Astrocyte of the hippocampus (primary cell): ENCODE data around the gene YIPF4.
A peak's percentile ranks its signal among the peaks of the same experiment; 100 is the strongest.
"Not testable (repeated sequence)": the region's sequence is repeated elsewhere in the genome, so short reads cannot be mapped to it uniquely, and the experiment has no call there.

Experiments
- DNase-seq: peaks from one replicate; pipeline ENCODE4 v3.0.0; 2011; ENCODE audit warnings: low read depth, low spot score

Gene YIPF4

DNA sequence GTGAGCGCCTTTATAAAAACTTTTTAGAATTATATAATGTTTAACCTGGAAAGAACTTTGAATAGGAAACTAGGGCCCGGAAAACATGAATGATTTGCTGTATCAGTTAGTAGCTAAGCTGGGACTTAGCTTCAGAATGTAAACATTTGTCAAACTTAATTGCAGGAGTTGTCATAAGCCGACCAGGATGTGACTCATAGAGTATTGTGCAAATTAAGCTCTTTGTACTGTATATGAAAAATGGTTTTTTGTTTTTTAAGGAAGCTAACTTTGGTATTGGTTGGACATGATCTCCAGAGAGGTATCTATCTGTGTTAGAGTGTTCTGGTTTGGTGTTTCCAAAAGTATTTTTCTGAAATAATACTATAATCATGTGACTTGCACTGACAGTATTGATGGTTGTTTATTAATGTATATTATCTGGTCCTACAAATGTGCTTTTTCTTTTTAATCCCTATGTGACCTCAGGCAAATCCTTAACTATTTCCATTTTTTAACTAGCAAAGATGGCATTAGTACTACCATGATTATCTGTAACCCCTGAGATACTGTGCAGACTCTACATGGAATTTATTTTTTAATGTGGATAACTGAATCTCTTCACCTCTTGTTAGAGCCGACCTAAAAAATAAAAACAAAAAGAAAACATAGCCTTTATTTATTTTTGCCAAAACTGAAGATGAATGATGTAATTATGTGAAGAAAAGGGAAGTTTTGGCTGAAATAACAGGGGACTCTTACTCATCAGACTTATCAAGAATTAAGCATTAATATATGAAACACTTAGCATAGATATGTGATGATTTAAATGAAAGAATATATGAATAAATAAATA lies 11.7 kb downstream of the YIPF4 start:
- peak; percentile 2 for DNase-seq

DNA sequence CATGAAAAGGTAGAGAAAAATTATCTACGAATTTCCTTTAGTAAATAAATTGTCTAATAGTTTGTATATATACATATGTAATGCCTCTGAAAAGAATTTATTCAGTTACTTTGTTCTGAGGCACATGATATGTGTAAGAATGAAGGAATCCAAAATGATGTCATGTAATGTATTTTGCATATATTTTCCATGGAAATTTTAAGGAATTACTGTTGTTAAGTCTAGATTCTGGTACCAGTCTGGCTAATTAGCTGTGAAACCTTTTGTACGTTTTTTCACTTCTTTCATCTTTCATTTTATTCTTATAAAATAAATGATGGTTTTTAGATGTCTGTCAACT lies 12.3 kb downstream of the YIPF4 start:
- DNase-seq = no peak

DNA sequence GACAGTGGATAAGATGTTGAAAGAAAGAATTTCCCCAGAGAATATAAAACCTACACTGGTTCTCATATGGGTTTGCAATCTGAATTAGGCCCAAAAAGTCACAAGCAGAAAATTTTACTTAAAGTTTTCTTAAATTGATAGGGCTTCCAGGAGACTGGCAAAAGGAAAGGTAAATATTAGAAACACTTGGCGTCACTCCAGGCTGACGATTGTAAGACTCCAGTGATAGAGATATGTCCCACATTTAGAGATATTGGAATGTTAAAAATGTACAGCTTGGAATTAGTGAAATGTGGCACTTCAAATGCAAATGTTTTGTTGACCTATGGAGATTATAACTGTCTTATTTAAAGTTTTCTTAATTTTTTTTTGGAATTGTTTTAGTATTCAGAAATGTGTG lies 14.0 kb downstream of the YIPF4 start:
- peak; percentile 23 for DNase-seq

DNA sequence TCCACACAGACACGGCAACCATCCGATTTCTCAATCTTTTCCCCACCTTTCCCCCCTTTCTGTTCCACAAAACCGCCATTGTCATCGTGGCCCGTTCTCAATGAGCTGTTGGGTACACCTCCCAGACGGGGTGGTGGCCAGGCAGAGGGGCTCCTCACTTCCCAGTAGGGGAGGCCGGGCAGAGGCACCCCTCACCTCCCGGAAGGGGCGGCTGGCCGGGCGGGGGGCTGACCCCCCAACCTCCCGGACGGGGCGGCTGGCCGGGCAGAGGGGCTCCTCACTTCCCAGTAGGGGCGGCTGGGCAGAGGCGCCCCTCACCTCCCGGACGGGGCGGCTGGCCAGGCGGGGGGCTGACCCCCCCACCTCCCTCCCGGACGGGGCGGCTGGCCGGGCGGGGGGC lies 15.8 kb downstream of the YIPF4 start:
- not testable (repeated sequence) for DNase-seq

DNA sequence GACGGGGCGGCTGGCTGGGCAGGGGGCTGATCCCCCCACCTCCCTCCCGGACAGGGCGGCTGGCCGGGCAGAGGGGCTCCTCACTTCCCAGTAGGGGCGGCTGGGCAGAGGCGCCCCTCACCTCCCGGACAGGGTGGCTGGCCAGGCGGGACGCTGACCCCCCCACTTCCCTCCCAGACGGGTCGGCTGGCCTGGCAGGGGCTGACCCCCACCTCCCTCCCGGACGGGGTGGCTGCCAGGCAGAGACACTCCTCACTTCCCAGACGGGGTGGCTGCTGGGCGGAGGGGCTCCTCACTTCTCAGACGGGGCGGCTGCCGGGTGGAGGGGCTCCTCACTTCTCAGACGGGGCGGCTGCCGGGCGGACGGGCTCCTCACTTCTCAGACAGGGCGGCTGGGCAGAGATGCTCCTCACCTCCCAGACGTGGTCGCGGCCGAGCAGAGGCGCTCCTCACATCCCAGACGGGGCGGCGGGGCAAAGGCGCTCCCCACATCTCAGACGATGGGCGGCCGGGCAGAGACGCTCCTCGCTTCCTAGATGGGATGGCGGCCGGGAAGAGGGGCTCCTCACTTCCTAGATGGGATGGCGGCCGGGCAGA lies 16.4 kb downstream of the YIPF4 start:
- DNase-seq = not testable (repeated sequence)

DNA sequence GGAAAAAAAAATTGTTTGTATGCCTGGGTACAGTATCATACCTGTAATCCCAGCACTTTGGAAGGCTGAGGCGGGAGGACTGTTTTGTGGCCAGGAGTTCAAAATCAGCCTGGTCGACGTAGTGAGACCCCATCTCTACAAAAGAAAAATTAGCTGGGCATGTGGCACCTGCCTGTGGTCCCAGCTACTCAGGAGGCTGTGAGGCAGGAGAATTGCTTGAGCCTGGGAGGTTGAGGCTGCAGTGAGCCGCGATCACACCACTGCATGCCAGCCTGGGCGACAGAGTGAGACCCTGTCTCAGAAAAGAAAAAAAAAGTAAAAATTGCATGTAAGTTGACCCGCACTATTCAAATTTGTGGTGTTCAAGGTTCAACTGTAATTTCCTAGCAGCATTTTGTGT lies 32.9 kb downstream of the YIPF4 start:
- no peak for DNase-seq

DNA sequence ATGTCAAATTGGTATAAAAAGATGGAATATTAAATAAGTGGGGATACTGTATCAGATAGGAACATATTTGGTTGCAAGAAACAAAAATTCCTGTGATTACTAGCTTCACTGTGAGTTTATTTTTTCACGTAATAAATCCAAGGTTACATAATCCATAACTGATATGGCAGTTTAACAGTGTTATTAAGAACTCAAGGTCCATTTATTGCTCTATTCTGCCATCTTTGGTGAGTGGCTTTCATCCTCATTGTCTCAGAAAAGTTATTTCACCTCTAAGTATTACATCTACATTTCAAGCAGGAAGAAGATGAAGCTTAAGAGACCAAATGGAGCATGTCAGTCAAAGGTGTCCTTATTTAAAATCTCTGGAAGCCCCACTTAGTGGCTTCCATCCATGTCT lies 37.2 kb downstream of the YIPF4 start:
- no peak for DNase-seq

DNA sequence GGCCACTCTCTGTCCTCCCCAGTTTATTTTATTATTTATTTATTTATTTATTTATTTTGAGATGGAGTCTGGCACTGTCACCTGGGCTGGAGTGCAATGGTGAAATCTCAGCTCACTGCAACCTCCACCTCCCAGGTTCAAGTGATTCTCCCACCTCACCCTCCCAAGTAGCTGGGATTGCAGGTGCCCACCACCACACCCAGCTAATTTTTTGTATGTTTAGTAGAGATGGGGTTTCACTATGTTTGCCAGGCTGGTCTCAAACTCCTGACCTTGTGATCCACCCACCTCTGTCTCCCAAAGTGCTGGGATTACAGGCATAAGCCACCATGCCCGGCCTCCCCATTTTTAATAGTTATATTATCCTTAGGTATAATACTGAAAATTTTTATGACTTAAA lies 51.0 kb downstream of the YIPF4 start:
- not testable (repeated sequence) for DNase-seq

DNA sequence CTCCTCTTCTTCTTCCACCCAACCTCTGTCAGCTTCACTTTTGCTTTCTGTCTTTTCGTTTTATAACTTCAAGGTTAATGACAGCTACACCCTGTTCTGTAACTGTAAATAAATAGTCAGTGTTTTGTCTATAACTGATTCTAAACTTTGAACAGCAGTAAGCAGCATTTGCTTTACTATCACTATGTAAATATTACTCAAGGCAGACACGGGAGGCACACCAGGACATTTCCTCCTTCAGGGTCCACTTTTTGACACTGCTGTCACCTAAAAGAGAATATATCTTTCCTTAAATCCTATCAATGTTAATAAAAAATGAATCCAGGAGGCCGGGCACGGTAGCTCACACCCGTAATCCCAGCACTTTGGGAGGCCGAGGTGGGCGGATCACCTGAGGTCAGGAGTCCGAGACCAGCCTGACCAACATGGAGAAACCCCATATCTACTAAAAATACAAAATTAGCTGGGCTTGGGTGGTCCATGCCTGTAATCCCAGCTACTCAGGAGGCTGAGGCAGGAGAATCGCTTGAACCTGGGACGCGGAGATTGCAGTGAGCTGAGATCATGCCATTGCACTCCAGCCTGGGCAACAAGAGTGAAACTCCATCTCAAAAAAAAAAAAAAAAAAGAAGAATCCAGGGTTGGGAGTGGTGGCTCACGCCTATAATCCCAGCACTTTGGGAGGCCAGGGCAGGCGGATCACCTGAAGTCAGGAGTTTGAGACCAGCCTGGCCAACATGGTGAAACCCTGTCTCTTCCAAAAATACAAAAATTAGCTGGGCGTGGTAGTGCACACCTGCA lies 51.7 kb downstream of the YIPF4 start:
- not testable (repeated sequence) for DNase-seq

DNA sequence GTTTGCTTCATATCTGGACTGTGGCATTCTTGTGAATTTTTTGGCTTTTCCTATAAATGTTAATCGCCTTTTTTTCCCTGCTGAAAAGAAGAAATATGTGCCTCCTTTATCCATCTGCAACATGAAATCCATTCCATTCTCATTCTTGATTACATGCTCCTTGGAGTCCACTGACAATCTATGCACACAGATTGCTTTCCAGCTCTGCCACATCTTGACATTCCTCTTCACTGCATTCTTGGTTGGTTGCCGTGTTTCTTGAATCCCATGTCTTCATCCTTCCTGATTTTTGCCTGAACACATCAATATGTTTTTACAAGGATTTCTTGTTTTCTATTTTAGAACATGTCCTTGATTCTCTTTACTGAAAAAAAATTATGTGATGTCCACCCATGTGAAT lies 52.4 kb downstream of the YIPF4 start:
- peak; percentile 32 for DNase-seq

DNA sequence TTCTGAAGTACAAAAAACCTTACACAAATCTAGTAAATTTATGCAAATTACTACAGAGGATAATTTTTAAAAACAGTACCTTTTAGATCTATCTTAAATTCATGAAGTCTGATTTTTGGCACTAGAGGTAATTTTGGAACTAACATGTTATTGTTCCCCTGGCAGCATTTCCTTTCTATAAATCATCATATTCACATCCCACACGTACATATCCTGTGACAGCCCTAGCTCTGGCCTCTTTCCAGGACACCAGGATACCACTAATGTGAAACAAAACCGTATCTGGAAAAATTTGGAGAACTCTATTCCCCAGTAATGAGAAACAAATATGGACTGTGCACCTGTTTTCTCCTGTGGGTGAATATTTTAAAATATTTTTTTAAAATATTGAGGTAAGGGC lies 65.1 kb downstream of the YIPF4 start:
- DNase-seq = no peak

DNA sequence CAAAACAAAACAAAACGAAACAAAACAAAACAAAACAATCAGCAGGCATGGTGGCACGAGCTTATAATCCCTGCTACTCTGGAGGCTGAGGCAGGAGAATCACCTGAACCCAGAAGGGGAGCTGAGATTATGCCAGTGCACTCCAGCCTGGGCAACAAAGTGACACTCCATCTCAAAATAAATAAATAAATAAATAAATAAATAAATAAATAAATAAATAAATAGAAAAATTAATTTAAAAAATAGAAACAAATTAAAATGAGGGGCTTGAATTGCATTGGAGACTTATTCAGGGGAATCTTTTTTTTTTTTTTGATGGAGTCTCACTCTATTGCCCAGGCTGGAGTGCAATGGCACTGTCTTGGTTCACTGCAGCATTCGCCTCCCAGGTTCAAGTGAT lies 73.1 kb downstream of the YIPF4 start:
- not testable (repeated sequence) for DNase-seq

DNA sequence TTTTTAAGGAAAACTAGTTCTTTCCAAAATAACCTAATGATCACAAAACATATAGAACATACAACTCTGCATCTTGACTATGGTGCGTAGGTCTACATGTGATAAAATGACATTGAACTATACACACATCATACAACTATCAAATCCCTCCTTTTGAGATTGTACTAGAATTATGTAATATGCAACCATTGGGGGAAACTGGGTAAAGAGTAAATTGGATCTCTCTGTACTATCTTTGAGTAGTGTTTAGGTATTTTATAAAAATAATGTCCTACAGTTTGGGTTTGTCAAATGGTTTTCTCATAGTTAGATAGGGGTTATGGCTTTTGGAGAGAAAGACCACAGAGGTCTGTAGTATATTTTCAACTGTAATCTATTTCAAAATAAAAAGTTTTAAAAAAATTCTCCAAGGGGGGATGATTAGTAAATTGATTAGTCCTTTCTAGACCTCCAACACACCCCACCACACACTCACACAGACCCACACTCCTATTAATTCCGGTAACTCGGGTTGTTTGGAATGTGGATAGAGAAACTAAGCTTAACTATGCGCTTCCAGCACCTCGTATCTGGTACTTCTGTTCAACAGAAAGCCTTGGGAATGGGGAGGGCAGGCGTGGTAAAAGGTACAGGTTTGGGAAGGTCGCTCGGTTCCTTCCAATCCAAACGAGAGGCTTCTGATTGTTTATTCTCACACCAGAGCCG lies 78.4 kb downstream of the YIPF4 start:
- DNase-seq = no peak

DNA sequence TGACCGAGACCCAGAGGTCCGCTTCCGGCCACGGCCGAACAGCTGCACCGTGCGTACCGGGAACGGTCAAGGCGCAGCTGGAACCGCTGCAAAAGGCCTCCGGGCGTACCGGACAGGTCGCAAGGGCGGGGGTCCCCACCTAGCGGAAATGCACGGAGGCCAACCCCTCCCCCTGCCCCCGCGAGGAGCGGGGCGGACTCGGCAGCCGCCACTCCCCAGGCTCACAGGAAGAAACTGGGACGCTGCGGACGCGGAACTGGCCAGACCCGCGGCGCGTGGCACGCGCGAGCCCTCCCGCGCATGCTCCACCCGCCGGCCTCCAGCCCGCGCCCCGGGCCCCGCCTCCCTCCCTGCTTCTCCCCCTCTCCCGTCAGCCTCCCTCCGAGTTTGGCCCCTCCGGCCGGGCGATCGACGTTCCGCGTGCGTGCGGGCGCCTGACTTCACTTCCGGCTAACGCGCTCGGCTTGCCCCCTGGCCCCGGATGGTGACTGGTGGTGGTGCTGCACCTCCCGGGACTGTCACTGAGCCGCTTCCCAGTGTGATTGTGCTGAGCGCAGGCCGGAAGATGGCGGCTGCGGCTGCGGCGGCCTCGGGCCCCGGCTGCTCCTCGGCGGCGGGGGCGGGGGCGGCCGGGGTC lies 79.1 kb downstream of the YIPF4 start, which contains the start of gene BIRC6:
Gene BIRC6, plus strand, starts transcription at position 343 of the 637 bp plus-strand sequence. Its CDS starts 139 bp downstream, at position 482.
- DNase-seq = peak; percentile 98

DNA sequence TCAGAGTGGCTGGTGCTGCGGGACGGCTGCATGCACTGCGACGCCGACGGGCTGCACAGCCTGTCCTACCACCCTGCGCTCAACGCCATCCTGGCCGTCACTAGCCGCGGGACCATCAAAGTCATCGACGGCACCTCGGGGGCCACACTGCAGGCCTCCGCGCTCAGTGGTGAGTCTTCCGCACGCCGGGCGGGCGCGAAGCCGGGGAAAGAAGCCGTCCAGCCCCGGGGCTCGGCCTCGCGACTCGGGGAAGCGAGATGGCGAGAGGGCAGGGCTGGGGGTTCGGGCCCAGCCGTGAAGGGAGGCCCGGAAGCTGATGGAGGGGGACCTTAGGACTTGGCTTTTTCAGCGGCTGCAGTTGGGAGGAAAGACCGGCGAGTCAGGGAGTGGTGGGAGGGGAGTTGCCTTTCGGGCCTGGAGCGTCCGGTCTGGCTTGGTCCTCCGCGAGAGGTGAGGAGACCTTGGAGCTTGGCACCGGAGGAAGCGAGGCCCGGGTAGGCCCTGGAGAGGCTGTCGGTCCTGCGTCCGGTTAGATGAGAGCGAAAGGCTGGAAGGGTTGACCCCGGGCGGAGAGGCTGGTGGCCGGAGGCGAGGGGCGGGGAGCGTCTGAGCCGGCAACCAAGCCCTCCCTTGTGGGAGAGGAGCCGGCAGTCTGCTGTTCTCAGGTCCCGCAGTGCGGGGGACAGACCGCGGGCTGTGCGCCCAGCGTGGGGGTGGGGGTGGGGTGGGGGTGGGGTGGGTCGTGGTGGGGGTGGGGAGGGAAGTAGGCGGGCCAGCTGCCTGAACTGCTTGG lies 79.8 kb downstream of the YIPF4 start:
- peak; percentile 71 for DNase-seq

DNA sequence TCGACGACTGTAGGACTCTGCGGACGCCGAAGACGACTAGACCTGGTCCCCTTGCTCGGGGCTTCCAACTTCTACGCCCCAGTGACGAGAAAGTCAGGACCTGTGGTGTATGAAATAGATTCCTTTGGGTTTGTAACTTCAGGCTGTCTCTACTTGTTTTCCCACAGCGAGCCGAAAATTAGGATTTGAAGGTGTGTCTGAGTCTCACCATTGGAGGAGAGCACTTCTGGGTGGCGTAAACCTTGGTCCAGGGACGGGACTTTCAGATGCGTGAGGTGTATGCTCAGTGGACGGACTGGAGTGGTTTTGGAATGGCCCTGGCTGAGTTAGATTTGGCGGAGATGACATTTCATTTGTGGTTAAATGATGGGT lies 80.4 kb downstream of the YIPF4 start:
- DNase-seq = peak; percentile 53

DNA sequence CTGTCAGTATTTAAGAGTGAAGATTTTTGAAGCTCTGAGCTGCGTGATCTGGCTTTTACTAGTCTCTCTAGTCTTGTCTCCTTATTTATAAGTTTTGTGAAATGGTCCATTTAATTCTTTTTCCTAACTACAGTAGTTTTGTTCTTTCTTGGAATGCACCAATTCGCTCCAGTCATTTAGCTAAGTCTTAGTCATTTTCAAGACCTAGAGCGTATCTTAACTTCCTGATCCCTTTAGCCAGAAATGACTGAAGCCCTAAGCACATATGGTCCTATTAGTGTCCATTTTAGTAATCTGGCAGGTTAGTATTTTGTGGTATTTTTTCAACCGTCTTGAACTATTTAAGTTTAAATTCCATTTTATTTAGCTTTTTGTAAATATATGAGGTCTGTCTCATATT lies 82.7 kb downstream of the YIPF4 start:
- DNase-seq = no peak

DNA sequence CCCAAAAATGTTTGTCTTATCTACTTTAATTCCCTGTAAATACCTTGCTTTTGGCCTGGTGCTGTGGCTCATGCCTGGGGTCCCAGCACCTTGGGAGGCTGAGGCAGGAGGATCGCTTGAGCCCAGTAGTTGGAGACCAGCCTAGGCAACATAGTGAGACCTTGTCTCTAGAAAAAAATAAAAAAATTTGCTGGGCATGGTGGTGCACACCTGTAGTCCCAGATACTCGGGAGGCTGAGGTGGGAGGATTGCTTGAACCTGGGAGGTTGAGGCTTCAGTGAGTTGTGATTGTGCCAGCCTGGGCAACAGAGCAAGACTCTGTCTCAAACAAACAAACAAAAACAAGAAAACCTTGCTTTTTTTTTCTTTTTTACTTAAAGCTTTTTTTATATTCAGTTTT lies 85.3 kb downstream of the YIPF4 start:
- not testable (repeated sequence) for DNase-seq

DNA sequence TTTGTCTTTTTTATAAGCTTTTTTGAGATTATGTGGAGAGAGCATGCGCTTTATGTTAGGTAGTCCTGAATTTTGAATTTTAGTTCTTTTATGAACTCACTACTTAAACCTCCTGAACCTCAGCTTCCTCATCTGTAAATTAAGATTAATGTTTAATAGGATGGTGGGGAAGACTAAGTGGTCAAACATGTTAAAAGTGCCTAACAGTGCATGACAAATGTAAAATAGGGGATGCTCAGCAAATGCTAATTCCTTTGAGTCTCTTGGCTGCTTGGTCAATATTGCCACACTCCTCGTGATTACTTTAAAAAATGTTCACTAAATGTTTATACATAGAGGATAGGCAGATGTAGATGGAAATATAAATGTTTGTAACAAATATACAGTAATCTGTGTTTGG lies 85.9 kb downstream of the YIPF4 start:
- no peak for DNase-seq

DNA sequence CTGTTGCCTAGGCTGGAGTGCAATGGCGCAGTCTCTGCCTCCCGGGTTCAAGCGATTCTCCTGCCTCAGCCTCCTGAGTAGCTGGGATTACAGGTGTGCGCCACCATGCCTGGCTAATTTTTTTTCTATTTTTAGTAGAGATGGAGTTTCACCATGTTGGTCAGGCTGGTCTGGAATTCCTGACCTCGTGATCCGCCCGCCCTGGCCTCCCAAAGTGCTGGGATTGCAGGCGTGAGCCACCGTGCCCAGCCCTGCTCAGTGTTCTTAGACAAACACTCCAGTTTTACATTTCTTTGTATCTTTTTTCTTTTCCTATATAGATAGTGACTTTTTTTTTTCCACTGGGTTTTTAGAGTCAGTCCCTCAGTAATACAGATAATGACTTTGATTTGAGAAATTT lies 86.6 kb downstream of the YIPF4 start:
- not testable (repeated sequence) for DNase-seq

DNA sequence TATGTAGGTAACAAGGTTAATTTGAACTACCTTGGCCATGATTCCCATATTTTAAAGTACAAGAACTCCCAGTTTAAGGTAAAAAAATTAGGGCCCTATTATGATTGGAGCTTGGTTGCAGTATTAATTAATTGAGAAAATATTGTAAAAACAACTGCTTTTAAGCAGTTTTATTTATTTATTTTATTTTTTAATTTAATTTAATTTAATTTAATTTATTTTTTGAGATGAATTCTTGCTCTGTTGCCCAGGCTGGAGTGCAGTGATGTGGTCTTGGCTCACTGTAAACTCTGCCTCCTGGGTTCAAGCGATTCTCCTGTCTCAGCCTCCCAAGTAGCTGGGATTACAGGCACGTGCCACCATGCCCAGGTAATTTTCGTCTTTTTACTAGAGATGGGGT lies 88.0 kb downstream of the YIPF4 start:
- not testable (repeated sequence) for DNase-seq
